Cardiac septum (tissue), 1 donor: ENCODE data around the gene SPTY2D1. TPM values are rescaled to one million over a fixed set of nuclear protein-coding genes. Genes with fewer than 3 reads are reported as not detected.

Experiments
- DNase-seq: peaks from one replicate; pipeline ENCODE4 v3.0.0-alpha.2; 2020; ENCODE audit warnings: low spot score
- intact Hi-C: fragments of 100-400 bp; cut with DNase I; formaldehyde crosslinking; loops from one replicate; pipeline ENCODE4 v1.14.0; 2022
- total RNA-seq: library from RNA; stranded (reverse); fragmentation: NEBNext Ultra II Directional; extraction: Animal tissue kit (Norgen Biotek cat#: 25700); gene quantifications from one replicate; pipeline ENCODE4 v1.2.1, GENCODE V29; 2021
- donor health status: DM: no; HTN: no; CAD: no.

SPTY2D1 gene
- total RNA-seq, 1 donor from 2014 or later, result 9.8 TPM

DNA sequence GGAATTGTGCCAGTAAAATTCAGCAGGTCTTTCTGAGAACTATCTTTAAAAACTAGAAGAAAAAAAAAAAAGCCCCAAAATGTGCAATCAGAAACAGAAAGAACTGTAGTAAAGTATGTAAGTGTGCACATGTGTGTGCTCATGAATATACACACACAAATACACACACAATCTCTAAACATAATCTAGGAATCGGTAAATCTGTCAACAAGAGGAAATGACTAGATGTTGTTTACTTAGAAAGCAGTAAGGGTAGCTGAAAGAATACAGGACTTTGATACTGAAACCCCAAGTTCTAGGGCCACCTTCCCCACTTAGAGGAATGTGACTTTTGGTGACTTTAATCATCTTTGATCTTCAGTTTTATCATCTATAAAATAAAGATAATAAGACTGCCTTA is 58.8 kb downstream of the SPTY2D1 start:
- intact Hi-C loops, result no loop called here

DNA sequence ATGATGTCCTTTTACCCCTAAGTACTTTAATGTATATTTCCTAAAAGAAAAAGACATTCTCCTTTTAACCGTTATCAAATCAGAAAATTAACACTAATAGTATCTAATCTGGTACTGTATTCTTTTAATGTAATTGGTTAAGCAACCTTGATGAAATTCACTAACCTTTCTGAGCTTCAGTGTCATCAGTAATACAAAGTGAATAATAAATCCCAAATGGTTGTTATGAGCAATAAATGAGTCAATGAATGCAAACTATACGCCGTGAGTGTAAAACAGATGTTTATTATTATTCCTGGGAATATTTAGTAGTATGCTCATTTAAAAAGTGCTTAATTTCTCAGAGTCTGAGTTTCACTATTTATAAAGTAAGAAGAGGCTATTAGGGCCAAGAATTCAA is 67.1 kb downstream of the SPTY2D1 start:
- intact Hi-C loops, result no loop called here
- no peak for DNase-seq

More for the DNA sequence above, 58.8 kb downstream of the SPTY2D1 start:
- no peak for DNase-seq

DNA sequence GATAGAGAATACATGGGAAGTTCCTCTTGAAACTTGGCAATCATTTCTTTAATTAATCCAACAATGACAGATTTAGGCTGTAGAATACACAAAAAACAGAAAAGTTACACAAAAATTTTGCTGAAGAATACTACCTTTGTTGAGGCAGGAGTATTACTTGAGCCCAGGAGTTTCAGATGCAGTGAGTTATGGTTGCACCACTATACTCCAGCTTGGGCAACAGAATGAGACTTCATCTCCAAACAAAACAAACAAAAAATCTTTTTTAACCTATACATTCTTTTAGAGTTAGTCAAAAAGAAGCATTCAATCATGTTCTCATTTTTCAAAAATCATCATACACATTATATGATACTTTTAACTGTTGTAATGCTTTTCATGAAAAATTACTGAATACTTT is 67.7 kb downstream of the SPTY2D1 start:
- no peak for DNase-seq
- intact Hi-C loops, result no loop called here

DNA sequence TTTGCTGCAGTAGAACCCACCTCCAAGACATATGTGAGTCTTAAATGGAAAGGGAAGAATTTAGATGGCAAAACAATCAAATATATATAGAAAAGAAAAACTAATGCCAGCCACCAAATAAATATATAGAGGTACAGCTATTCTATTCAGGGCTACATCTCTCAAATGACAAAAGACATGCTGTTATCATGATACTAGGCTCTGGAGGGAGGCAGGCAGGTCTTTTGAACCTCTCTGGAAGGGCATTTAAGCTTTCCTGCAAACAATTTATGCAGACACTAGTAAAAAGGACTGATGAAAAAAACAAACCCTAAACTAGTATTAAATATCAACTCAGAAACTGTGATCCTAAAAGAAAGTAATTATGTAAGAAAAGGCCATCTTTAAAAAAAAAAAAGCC is 70.0 kb downstream of the SPTY2D1 start:
- intact Hi-C loops, result no loop called here
- DNase-seq, result no peak

DNA sequence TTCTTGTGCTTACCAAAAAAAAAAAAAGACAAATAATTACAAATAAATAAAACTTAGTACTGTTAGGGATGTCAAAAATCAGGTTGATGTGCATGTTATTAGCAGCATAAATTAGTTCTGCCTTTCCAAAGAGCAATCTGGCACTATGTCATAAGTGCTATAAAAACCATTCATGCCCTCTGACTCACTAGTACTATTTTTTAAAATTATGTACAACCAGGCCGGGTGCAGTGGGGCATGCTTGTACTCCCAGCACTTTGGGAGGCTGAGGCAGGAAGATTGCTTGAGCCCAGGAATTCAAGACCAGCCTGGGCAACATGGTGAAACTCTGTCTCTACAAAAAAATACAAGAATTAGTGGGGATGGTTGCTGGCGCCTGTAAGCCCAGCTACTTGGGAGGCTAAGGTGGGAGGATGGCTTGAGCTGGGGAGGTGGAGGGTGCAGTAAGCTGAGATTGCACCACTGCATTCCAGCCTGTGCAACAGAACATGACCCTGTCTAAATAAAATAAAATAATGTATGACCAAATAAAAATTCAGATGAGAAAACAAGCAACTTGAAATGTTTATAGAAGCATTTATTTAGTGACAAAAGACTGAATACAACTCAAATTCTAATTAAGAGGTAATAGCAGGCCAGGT is 70.9 kb downstream of the SPTY2D1 start:
- intact Hi-C loops, result no loop called here
- no peak for DNase-seq

Other genes starting within 250 kb of the SPTY2D1 start
- gene LDHA, start 239.8 kb downstream of the SPTY2D1 start, total RNA-seq, result 329 TPM
- gene LDHC, start 222.0 kb downstream of the SPTY2D1 start, total RNA-seq, result 1.2 TPM
- not detected for gene LDHAL6A, start 178.5 kb downstream of the SPTY2D1 start, total RNA-seq
- gene TSG101, start 107.4 kb downstream of the SPTY2D1 start, total RNA-seq, result 62.8 TPM
- gene UEVLD, start 45.6 kb downstream of the SPTY2D1 start, total RNA-seq, result 16.6 TPM
- gene MISFA, start 34.6 kb downstream of the SPTY2D1 start, total RNA-seq, result 6.4 TPM
- 2.6 TPM for gene TMEM86A, start 64.4 kb upstream of the SPTY2D1 start, total RNA-seq
- 1.1 TPM for gene IGSF22, start 91.8 kb upstream of the SPTY2D1 start, total RNA-seq
- 3.8 TPM for gene PTPN5, start 157.5 kb upstream of the SPTY2D1 start, total RNA-seq